C4-2B (cell line): ENCODE results near the gene OPN4.

Experiments used
- ZFX ChIP-seq: fragments of 450-650 bp; IDR thresholded peaks from 2 replicates; pipeline ENCODE4 v1.6.1; 2017
- TF ChIP-seq, protein P1 (sequence below): fragments of 450-650 bp; conservative IDR thresholded peaks from 2 replicates; pipeline ENCODE4 v1.5.1; 2017; ENCODE audit warnings: mild to moderate bottlenecking

DNA sequence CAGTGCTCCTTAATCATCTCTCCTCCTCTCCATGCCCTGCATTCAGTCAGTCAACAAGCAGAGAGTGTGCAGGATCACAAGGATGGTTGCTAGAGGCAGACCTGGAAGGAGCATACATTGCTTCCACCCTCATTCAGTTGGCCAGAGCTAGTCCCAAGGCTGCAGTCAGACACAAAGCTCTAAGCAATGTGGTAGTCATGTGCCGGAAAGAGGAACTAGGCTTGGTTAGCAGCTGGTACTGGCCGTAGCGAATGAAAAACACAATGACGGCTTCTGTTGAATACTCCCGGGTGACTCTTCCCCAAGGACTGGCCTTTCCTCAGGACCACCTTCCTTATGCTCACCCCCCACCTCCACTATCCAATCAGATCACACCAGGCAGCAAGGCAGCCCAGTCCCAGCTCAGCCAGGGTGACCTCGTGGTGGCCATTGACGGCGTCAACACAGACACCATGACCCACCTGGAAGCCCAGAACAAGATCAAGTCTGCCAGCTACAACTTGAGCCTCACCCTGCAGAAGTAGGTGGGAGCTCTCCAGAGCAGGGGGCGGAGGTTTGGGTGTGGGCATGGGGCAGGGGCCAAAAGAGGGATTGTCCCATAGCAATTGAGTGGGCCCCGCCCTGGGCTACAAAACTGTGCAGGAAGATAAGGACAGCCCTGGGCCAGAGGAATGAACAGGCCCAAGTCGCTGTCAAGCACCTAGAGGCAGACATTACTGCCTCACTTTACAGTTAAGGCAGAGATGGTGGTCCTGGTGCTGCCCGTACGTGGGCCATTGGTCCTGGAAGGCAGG lies 24.8 kb downstream of the OPN4 start:
- TF ChIP-seq, protein P1, sequence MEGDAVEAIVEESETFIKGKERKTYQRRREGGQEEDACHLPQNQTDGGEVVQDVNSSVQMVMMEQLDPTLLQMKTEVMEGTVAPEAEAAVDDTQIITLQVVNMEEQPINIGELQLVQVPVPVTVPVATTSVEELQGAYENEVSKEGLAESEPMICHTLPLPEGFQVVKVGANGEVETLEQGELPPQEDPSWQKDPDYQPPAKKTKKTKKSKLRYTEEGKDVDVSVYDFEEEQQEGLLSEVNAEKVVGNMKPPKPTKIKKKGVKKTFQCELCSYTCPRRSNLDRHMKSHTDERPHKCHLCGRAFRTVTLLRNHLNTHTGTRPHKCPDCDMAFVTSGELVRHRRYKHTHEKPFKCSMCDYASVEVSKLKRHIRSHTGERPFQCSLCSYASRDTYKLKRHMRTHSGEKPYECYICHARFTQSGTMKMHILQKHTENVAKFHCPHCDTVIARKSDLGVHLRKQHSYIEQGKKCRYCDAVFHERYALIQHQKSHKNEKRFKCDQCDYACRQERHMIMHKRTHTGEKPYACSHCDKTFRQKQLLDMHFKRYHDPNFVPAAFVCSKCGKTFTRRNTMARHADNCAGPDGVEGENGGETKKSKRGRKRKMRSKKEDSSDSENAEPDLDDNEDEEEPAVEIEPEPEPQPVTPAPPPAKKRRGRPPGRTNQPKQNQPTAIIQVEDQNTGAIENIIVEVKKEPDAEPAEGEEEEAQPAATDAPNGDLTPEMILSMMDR = no peak
- TF ChIP-seq ZFX = no peak
